BJ (cell line): ENCODE measurements around the gene AGAP1. TPM values are rescaled to one million over a fixed set of nuclear protein-coding genes. Genes with fewer than 3 reads are reported as not detected.

ENCODE experiments used
- CTCF ChIA-PET: fragments of 350-600 bp; formaldehyde crosslinking; extraction: SDS; loops from one replicate; lab custom pipeline; 2021; ENCODE audit warnings: antibody characterized with exemption, inconsistent platforms; lab: Yijun Ruan, JAX
- POLR2A ChIA-PET: fragments of 300-600 bp; sonication (Branson Sonifier 250); formaldehyde crosslinking; extraction: SDS; loops from one replicate; lab custom pipeline; 2021; ENCODE audit warnings: antibody characterized with exemption; lab: Charles Lee
- DNase-seq: peaks from one replicate; pipeline ENCODE4 v3.0.0-alpha.2; 2011; ENCODE audit warnings: low read depth
- H3K27me3 ChIP-seq: 2 replicates; pipeline ENCODE4 v1.6.0; 2011; ENCODE audit warnings: low read length; ENCODE audit not compliant: control insufficient read depth, insufficient read depth
- H3K36me3 ChIP-seq: 2 replicates; pipeline ENCODE4 v1.5.1; 2011; ENCODE audit warnings: low read length; ENCODE audit not compliant: control insufficient read depth, insufficient read depth
- H3K4me3 ChIP-seq: 2 replicates; pipeline ENCODE4 v1.5.1; 2011; ENCODE audit warnings: low read depth, mild to moderate bottlenecking, control low read depth, low read length
- CTCF ChIP-seq: IDR thresholded peaks from 2 replicates; pipeline ENCODE4 v1.5.1; 2011; ENCODE audit warnings: low read depth, mild to moderate bottlenecking, control low read depth, inconsistent platforms, low read length, moderate library complexity; ENCODE audit not compliant: insufficient read depth
- polyA plus RNA-seq: library from polyadenylated mRNA; depleted of rRNA; stranded (reverse); fragments of >200 nt; gene quantifications from 2 replicates; pipeline ENCODE4 v1.2.3, GENCODE V29; 2011

Gene AGAP1
- polyA plus RNA-seq, 1 experiment = 14.9 TPM

GRCh38 chr2:235749771-235750160, 255.9 kb downstream of the AGAP1 start:
- peaks cover 3% of the 10 kb centered on the region; the same call in 1 of the 2 replicates for H3K36me3 ChIP-seq
- no peak for DNase-seq
- no peak for TF ChIP-seq CTCF
- ChIA-PET CTCF (interaction anchor here (0.7 to 5.3 kb wide), 4 partner anchors 79 to 613 kb away, joined by 3 to 146 read pairs (median 7); no protein-coding TSS in a partner anchor), POLR2A (no interaction called here)
- H3K27me3 ChIP-seq = no peaks in the 10 kb centered on the region
- H3K4me3 ChIP-seq = no peak overlapping the region

- POLR2A ChIA-PET = no interaction called here
- no peak for DNase-seq
- no peak for TF ChIP-seq CTCF
- CTCF ChIA-PET = interaction anchor here (0.9 kb wide), 1 partner anchor 428 kb away, joined by 3 read pairs; no protein-coding TSS in a partner anchor
- H3K36me3 ChIP-seq = peaks cover 3% of the 10 kb centered on the region
- H3K4me3 ChIP-seq = no peak overlapping the region
- no peaks in the 10 kb centered on the region for H3K27me3 ChIP-seq
Observed at GRCh38 chr2:235752846-235753245, 259.0 kb downstream of the AGAP1 start.

GRCh38 chr2:235754357-235755207, 260.7 kb downstream of the AGAP1 start:
- TF ChIP-seq CTCF = no peak
- POLR2A ChIA-PET = no interaction called here

GRCh38 chr2:235756491-235756890, 262.6 kb downstream of the AGAP1 start:
- Histone ChIP-seq H3K36me3 (no peaks in the 10 kb centered on the region; the same call in 1 of the 2 replicates), H3K27me3 (no peaks in the 10 kb centered on the region), H3K4me3 (no peak overlapping the region)
- POLR2A ChIA-PET = no interaction called here
- CTCF ChIA-PET = interaction anchor here (1.2 to 6.9 kb wide), 3 partner anchors 10 to 162 kb away, joined by 6 to 37 read pairs (median 16); no protein-coding TSS in a partner anchor
- TF ChIP-seq CTCF = no peak
- no peak for DNase-seq

More at GRCh38 chr2:235754357-235755207, 260.7 kb downstream of the AGAP1 start:
- H3K4me3 ChIP-seq = no peak overlapping the region
- peaks cover 3% of the 10 kb centered on the region for H3K36me3 ChIP-seq
- no peak for DNase-seq
- no peaks in the 10 kb centered on the region for H3K27me3 ChIP-seq
- CTCF ChIA-PET = interaction anchor here (1.4 to 6.9 kb wide), 4 partner anchors 8 to 25 kb away, joined by 6 to 37 read pairs (median 12); no protein-coding TSS in a partner anchor

- no peak for DNase-seq
- no peaks in the 10 kb centered on the region for H3K27me3 ChIP-seq
- no peak for TF ChIP-seq CTCF
- CTCF ChIA-PET = interaction anchor here (1.2 to 6.9 kb wide), 4 partner anchors 9 to 424 kb away, joined by 4 to 37 read pairs (median 11); no protein-coding TSS in a partner anchor
- H3K4me3 ChIP-seq = no peak overlapping the region
- H3K36me3 ChIP-seq = no peaks in the 10 kb centered on the region; the same call in 1 of the 2 replicates
- POLR2A ChIA-PET = no interaction called here
Observed at GRCh38 chr2:235757212-235757611, 263.4 kb downstream of the AGAP1 start.
